Astrocyte (in vitro differentiated cells and primary cell): Measurements from ENCODE around the gene SCUBE3.

Experiments used
- EZH2 ChIP-seq: IDR thresholded peaks from 2 replicates; pipeline ENCODE4 v1.6.1; 2012; ENCODE audit warnings: mild to moderate bottlenecking, low read length, inconsistent platforms; ENCODE audit not compliant: insufficient read depth
- TF ChIP-seq, protein P1 (sequence below): IDR thresholded peaks from 2 replicates; pipeline ENCODE4 v1.5.1; 2011; ENCODE audit warnings: low read depth, mild to moderate bottlenecking, inconsistent platforms, low read length, moderate library complexity; ENCODE audit not compliant: insufficient read depth

DNA sequence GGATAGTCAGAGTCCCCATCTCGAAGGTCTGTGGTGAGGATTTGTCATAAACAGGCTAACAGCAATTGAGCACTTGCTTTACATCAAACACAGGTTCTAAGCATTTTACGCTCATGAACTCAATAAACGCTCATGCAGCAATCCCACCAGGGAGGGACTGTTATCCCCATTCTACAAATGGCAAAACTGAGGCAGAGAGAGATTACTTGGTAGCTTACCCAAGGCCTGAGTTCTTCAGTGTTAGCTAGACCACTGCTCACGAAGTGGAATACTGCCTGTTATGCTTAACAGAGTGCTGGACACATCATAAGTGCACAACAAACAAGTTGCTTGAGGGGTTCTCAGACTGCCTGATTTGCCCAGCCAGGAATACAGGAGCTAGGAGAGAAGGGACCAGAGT lies 48.9 kb upstream of the SCUBE3 start:
- TF ChIP-seq, protein P1, sequence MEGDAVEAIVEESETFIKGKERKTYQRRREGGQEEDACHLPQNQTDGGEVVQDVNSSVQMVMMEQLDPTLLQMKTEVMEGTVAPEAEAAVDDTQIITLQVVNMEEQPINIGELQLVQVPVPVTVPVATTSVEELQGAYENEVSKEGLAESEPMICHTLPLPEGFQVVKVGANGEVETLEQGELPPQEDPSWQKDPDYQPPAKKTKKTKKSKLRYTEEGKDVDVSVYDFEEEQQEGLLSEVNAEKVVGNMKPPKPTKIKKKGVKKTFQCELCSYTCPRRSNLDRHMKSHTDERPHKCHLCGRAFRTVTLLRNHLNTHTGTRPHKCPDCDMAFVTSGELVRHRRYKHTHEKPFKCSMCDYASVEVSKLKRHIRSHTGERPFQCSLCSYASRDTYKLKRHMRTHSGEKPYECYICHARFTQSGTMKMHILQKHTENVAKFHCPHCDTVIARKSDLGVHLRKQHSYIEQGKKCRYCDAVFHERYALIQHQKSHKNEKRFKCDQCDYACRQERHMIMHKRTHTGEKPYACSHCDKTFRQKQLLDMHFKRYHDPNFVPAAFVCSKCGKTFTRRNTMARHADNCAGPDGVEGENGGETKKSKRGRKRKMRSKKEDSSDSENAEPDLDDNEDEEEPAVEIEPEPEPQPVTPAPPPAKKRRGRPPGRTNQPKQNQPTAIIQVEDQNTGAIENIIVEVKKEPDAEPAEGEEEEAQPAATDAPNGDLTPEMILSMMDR, result no peak
- no peak for TF ChIP-seq EZH2
